ENCODE measurements around the gene THEM4.

THEM4 gene

GRCh38 chr1:151831256-151831591 is 78.1 kb downstream of the THEM4 start:
- no peak for DNase-seq (ENCODE audit: low spot score)
- TF ChIP-seq CTCF (IDR thresholded peaks at IDR 0.05; ENCODE audit: borderline replicate concordance, control extremely low read depth, extremely low read depth, insufficient read depth, missing control alignments) = no peak
- in situ Hi-C loops (cut with MboI; ENCODE audit: low sequenced_read_pairs, unreplicated experiment) = no loop called here

- no peak for TF ChIP-seq CTCF (IDR thresholded peaks at IDR 0.05; ENCODE audit: borderline replicate concordance, control extremely low read depth, extremely low read depth, insufficient read depth, missing control alignments)
- in situ Hi-C loops (cut with MboI; ENCODE audit: low sequenced_read_pairs, unreplicated experiment) = no loop called here
- DNase-seq (ENCODE audit: low spot score) = no peak
These were observed 79.3 kb downstream of the THEM4 start for GRCh38 chr1:151830055-151830454.

DNA sequence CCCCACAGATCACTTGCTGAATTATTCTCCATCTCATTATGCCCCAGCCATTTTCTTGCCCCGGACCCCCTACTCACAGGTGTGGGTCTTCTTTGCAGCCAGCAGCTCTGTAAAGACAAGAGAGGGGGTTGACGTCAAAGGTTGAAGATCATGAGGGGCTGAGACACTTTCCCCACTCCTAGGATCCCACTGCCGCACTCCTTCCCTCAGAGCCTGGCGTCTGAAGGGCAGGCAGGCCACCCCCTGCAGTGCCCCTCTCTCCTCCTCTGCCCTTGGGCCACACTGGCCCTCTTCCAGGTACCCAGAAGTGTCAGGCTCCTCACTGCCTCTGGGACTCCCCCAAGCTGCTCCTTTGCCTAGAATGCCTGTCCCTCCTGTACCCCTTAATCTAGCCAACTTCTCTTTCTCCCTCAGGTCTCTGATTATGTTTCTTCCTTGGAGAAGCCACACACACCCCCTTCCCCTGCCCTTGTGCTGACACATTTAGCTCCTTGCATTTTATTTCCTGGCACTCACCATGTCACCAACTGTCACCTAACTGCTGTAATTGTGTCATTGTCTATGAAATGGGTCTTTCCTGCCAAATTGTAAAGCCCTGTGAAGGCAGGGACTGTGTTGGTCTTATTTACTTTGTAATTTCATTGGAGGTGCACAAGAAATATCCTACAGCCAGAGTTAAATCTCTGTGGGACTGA is 79.8 kb downstream of the THEM4 start:
- in situ Hi-C loops (cut with MboI; ENCODE audit: low sequenced_read_pairs, unreplicated experiment) = no loop called here
- DNase-seq (ENCODE audit: low spot score) = no peak

GRCh38 chr1:151828921-151829320 is 80.4 kb downstream of the THEM4 start:
- in situ Hi-C loops (cut with MboI; ENCODE audit: low sequenced_read_pairs, unreplicated experiment) = no loop called here
- no peak for TF ChIP-seq CTCF (IDR thresholded peaks at IDR 0.05; ENCODE audit: borderline replicate concordance, control extremely low read depth, extremely low read depth, insufficient read depth, missing control alignments)
- no peak for DNase-seq (ENCODE audit: low spot score)

More for the DNA sequence above, 79.8 kb downstream of the THEM4 start:
- no peak for TF ChIP-seq CTCF (IDR thresholded peaks at IDR 0.05; ENCODE audit: borderline replicate concordance, control extremely low read depth, extremely low read depth, insufficient read depth, missing control alignments)

DNA sequence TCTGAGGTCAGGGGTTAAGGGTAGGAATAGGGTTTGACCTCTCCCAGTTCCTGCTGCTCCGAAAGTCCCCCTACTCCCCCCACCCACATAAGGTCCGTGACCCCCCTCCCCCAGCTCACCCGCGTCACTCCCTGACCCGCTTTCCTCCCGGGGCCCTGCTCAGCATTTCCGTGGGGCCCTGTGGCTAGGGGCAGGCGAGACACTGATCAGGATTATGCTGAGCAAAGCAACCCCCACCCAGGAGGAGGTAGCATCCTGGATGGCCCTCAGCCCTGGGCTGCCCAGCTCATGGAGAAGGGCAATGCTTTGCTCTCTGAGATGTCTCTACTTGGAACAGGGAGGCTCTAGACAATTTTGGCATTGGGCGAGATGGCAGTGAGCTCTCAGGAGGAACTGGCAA is 81.5 kb downstream of the THEM4 start:
- in situ Hi-C loops (cut with MboI; ENCODE audit: low sequenced_read_pairs, unreplicated experiment) = no loop called here
- no peak for DNase-seq (ENCODE audit: low spot score)
- no peak for TF ChIP-seq CTCF (IDR thresholded peaks at IDR 0.05; ENCODE audit: borderline replicate concordance, control extremely low read depth, extremely low read depth, insufficient read depth, missing control alignments)

DNA sequence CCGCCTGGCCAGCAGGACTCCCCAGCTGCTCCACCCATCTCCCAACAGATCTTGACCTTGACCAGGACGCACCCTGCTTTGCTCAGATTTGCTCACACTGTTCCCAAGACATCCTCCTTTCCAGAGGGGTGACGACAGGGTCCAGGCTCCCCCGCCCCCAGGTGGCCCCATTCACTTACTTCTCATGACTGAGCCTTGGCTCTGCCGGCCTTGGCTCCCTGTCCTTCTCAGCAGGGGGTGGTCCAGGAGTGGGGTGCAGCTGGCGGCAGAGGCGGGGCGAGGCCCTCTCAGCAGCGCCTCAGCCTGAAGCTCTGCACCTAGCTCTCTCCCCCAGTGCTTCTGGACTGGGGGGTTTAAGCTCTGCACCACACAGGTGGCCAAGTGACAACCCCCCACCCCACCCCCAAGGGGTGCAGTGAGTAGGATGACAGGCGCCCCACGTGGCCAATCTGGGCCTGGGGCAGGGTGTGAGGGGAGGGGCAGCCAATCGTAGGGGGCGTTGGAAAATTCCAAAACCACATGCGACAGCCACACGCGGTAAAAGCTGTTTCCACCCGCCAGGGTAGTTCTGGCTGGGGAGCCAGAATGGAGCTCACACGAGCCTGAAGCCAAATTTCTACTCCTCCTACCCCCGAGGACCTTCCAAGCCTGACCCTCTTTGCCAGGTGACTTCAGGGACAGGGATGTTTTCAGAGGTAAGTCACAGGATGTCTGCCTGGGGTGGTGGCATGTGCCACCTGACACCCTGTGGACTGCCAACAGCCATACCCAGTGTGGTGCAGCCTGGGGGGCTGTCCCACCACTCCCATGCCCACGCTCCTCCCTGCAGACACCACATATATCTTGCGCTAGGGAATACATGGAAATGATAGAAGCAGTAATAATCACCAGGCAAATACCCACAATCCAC is 83.3 kb downstream of the THEM4 start:
- DNase-seq (ENCODE audit: low spot score) = no peak
- no peak for TF ChIP-seq CTCF (IDR thresholded peaks at IDR 0.05; ENCODE audit: borderline replicate concordance, control extremely low read depth, extremely low read depth, insufficient read depth, missing control alignments)
- in situ Hi-C loops (cut with MboI; ENCODE audit: low sequenced_read_pairs, unreplicated experiment) = no loop called here

All from GM13976 (cell line).